SKM-1 (cell line): ENCODE measurements around the gene GABRE.
"Not testable (repeated sequence)": the region's sequence is repeated elsewhere in the genome, so short reads cannot be mapped to it uniquely, and the experiment has no call there.

ENCODE experiments used
- DNase-seq: peaks from one replicate; lab custom pipeline; 2025; ENCODE audit not compliant: unreplicated experiment; lab: John Stamatoyannopoulos, UW

Gene GABRE

GRCh38 chrX:151970661-151971060 lies 3.8 kb downstream of the GABRE start:
- no peak for DNase-seq

- DNase-seq, result no peak
Observed at GRCh38 chrX:151970027-151970426, 4.4 kb downstream of the GABRE start.

GRCh38 chrX:151966236-151966635 lies 8.2 kb downstream of the GABRE start:
- no peak for DNase-seq

GRCh38 chrX:151962034-151962433 lies 12.4 kb downstream of the GABRE start:
- no peak for DNase-seq

- DNase-seq, result no peak
Observed at GRCh38 chrX:151958101-151958500, 16.4 kb downstream of the GABRE start.

- no peak for DNase-seq
Observed at GRCh38 chrX:151954730-151955129, 19.7 kb downstream of the GABRE start.

- DNase-seq, result no peak
Observed at GRCh38 chrX:151938172-151938571, 36.3 kb downstream of the GABRE start.

GRCh38 chrX:151935358-151935757 lies 39.1 kb downstream of the GABRE start:
- DNase-seq, result no peak

- DNase-seq, result no peak
Observed at GRCh38 chrX:151929126-151929525, 45.4 kb downstream of the GABRE start.

- no peak for DNase-seq
Observed at GRCh38 chrX:151923648-151924047, 50.8 kb downstream of the GABRE start.

GRCh38 chrX:151922692-151923091 lies 51.8 kb downstream of the GABRE start:
- no peak for DNase-seq

GRCh38 chrX:151921866-151922265 lies 52.6 kb downstream of the GABRE start:
- no peak for DNase-seq

- no peak for DNase-seq
Observed at GRCh38 chrX:151921292-151921691, 53.2 kb downstream of the GABRE start.

- no peak for DNase-seq
Observed at GRCh38 chrX:151920530-151920929, 53.9 kb downstream of the GABRE start.

GRCh38 chrX:151920101-151920500 lies 54.4 kb downstream of the GABRE start:
- DNase-seq, result no peak

GRCh38 chrX:151919610-151920009 lies 54.9 kb downstream of the GABRE start:
- DNase-seq, result no peak

GRCh38 chrX:151918736-151919135 lies 55.7 kb downstream of the GABRE start:
- not testable (repeated sequence) for DNase-seq

- DNase-seq, result no peak
Observed at GRCh38 chrX:151912780-151913179, 61.7 kb downstream of the GABRE start, which contains the start of gene MAGEA4. TSS of gene MAGEA4 (plus strand) at chrX:151912889. CDS start at chrX:151923665, 10,776 bp downstream.

- DNase-seq, result no peak
Observed at GRCh38 chrX:151912221-151912620, 62.3 kb downstream of the GABRE start.

- no peak for DNase-seq
Observed at GRCh38 chrX:151904989-151905388, 69.5 kb downstream of the GABRE start.
